Choroid plexus epithelial cell (primary cell): ENCODE measurements around the gene HES5.

Source experiments
- DNase-seq: peaks from one replicate; pipeline ENCODE4 v3.0.0-alpha.2; 2010; ENCODE audit warnings: low read depth
- H3K4me3 ChIP-seq: 2 replicates; pipeline ENCODE4 v1.5.1; 2011; ENCODE audit warnings: low read depth, mild to moderate bottlenecking, control low read depth, low read length, moderate library complexity
- CTCF ChIP-seq: conservative IDR thresholded peaks from 2 replicates; pipeline ENCODE4 v1.5.1; 2011; ENCODE audit warnings: low read depth, mild to moderate bottlenecking, control low read depth, inconsistent platforms, low read length, moderate library complexity

The HES5 gene

GRCh38 chr1:2558861-2559260 lies 28.8 kb upstream of the HES5 start:
- no peak for DNase-seq
- no peak for TF ChIP-seq CTCF
- no peak overlapping the region for H3K4me3 ChIP-seq

GRCh38 chr1:2558420-2558819 lies 28.4 kb upstream of the HES5 start:
- TF ChIP-seq CTCF: no peak
- no peak overlapping the region for H3K4me3 ChIP-seq
- DNase-seq: no peak

GRCh38 chr1:2557482-2558400 lies 27.7 kb upstream of the HES5 start:
- DNase-seq: no peak
- H3K4me3 ChIP-seq: no peak overlapping the region

GRCh38 chr1:2556678-2557481 lies 26.8 kb upstream of the HES5 start:
- no peak for DNase-seq
- TF ChIP-seq CTCF: no peak
- peak overlapping the region; percentile 69 for H3K4me3 ChIP-seq

More at GRCh38 chr1:2557482-2558400, 27.7 kb upstream of the HES5 start:
- no peak for TF ChIP-seq CTCF

- peak within 1 kb of the TSS; percentile 69 for H3K4me3 ChIP-seq
- TF ChIP-seq CTCF: peak; percentile 35
- peak; percentile 74 for DNase-seq
Observed at GRCh38 chr1:2556277-2556677, 26.2 kb upstream of the HES5 start, which contains the start of gene TNFRSF14. TNFRSF14 (plus strand) TSS chr1:2556371; CDS start chr1:2556665, 294 bp downstream.

- peak overlapping the region; percentile 69 for H3K4me3 ChIP-seq
- DNase-seq: peak; percentile 71
- no peak for TF ChIP-seq CTCF
Observed at GRCh38 chr1:2555634-2556276, 25.7 kb upstream of the HES5 start.
